Mucosa of descending colon (tissue), 3 donors: ENCODE measurements around the gene ZNF391. TPM values are rescaled to one million over a fixed set of nuclear protein-coding genes. Genes with fewer than 3 reads are reported as not detected.

Source experiments
- ATAC-seq: fragments of 200-7000 bp; cut with Tn5 transposase; one replicate; pipeline ENCODE4 v1.9.1; 2020; ENCODE audit warnings: mild to moderate bottlenecking, moderate library complexity
- DNase-seq, 3 donors: peaks; one replicate each; pipeline ENCODE4 v3.0.0-alpha.2; 2020
- H3K36me3 ChIP-seq: fragments of 200-600 bp; one replicate; pipeline ENCODE4 v1.8.0; 2021; ENCODE audit warnings: low read depth, mild to moderate bottlenecking
- H3K4me1 ChIP-seq: fragments of 200-600 bp; one replicate; pipeline ENCODE4 v1.8.0; 2021; ENCODE audit warnings: low read depth, mild to moderate bottlenecking
- H3K4me3 ChIP-seq: fragments of 200-600 bp; one replicate; pipeline ENCODE4 v1.8.0; 2021; ENCODE audit warnings: mild to moderate bottlenecking
- H3K9me3 ChIP-seq: fragments of 200-600 bp; one replicate; pipeline ENCODE4 v1.8.0; 2021; ENCODE audit warnings: mild to moderate bottlenecking
- intact Hi-C, 2 donors: fragments of 100-400 bp; cut with DNase I in 1 of 2; cut with micrococcal nuclease in 1 of 2; formaldehyde crosslinking; loops; one replicate each; pipeline versions ENCODE4 v1.11.0 to v1.11.1; 2022; cut with DNase I, micrococcal nuclease
- total RNA-seq, 3 donors: library from RNA; stranded (reverse); fragmentation: NEBNext Ultra II Directional in 2 of 3; extraction: Animal tissue kit (Norgen Biotek cat#: 25700) in 2 of 3; gene quantifications; one replicate each; pipeline versions ENCODE4 v1.2.1 to v1.2.4, GENCODE V29; 2021 to 2023
- TF ChIP-seq, protein P1 (sequence below): fragments of 200-600 bp; IDR thresholded peaks from one replicate; pipeline ENCODE4 v1.8.0; 2022; ENCODE audit warnings: antibody characterized with exemption, mild to moderate bottlenecking
- donor health status: DM: no; HTN: no; CAD: no; lungs with moderate emphysema.
- donor health status: DM: no; HTN: no; CAD: no.
- donor health status: DM: no; HTN: yes; CAD: no.

The ZNF391 gene
- total RNA-seq, 3 donors from 2014 or later, result 1.3 to 2.2 (median 1.6) TPM

DNA sequence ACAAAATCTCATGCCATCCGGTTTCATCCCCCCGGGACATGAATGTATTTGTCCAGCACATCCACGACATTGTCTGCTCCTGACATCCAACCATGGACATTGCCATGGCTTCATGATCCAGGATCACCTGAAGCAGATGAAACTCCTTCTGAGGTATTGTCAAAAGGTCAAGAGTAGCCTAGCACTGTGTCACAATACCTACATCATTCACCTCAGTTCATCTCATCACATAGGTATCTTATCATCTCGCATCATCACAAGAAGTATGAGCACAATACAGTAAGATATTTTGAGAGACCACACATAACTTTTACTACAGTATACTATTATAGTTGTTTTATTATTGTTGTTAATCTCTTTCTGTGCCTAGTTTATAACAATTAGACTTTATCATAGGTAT, 50.8 kb downstream of the ZNF391 start:
- no peaks in the 10 kb centered on the region for H3K4me1 ChIP-seq
- DNase-seq (no peak), ATAC-seq (no peak)
- peaks cover 12% of the 10 kb centered on the region for H3K9me3 ChIP-seq
- no peak overlapping the region for H3K4me3 ChIP-seq
- TF ChIP-seq, protein P1, sequence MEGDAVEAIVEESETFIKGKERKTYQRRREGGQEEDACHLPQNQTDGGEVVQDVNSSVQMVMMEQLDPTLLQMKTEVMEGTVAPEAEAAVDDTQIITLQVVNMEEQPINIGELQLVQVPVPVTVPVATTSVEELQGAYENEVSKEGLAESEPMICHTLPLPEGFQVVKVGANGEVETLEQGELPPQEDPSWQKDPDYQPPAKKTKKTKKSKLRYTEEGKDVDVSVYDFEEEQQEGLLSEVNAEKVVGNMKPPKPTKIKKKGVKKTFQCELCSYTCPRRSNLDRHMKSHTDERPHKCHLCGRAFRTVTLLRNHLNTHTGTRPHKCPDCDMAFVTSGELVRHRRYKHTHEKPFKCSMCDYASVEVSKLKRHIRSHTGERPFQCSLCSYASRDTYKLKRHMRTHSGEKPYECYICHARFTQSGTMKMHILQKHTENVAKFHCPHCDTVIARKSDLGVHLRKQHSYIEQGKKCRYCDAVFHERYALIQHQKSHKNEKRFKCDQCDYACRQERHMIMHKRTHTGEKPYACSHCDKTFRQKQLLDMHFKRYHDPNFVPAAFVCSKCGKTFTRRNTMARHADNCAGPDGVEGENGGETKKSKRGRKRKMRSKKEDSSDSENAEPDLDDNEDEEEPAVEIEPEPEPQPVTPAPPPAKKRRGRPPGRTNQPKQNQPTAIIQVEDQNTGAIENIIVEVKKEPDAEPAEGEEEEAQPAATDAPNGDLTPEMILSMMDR, result no peak
- no peaks in the 10 kb centered on the region for H3K36me3 ChIP-seq
- intact Hi-C loops, result no loop called here

DNA sequence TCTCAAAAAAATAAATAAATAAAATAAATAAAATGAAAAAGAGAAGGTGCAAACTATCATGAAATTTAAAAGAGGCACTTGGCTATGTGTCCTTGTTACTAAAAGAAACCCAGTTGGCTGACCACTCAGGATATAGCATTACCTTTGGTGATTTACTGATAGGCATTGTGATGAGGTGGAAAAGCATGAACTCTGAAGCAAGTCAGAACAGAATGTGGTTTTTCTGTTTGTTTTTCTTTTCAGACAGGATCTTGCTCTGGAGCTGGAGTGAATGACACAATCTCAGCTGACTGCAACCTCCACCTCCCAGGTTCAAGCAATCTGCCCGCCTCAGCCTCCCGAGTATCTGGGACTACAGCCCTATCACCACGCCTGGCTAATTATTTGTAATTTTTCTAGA, 52.4 kb downstream of the ZNF391 start:
- intact Hi-C loops, result no loop called here
- no peak overlapping the region for H3K4me3 ChIP-seq
- H3K9me3 ChIP-seq, result peaks cover 21% of the 10 kb centered on the region
- no peak for ATAC-seq
- TF ChIP-seq, protein P1, result no peak
- no peak for DNase-seq
- H3K4me1 ChIP-seq, result no peaks in the 10 kb centered on the region
- H3K36me3 ChIP-seq, result no peaks in the 10 kb centered on the region

DNA sequence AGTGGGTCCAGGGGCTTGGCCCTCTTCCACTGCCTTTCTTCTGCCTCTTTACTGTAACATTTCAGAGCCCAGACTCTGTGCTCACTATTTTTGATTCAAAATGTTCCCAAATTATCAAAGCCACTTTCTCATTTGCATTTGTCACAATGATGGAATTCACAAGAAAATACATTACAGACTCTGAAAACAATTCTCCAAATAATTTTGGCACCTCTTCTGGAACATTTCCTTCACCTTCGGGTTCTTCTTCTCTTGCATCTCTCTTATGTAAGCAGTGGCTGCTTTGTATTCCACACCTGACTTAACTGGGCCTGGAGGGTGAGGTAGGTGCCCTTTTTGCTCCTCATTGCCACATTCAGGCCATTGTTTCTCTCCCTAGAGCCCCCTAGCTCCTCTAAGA, 54.4 kb downstream of the ZNF391 start:
- Histone ChIP-seq H3K9me3 (peaks cover 35% of the 10 kb centered on the region), H3K4me3 (no peak overlapping the region), H3K36me3 (no peaks in the 10 kb centered on the region), H3K4me1 (no peaks in the 10 kb centered on the region)
- TF ChIP-seq, protein P1, result no peak
- no peak for DNase-seq
- ATAC-seq, result no peak
- intact Hi-C loops, result no loop called here

DNA sequence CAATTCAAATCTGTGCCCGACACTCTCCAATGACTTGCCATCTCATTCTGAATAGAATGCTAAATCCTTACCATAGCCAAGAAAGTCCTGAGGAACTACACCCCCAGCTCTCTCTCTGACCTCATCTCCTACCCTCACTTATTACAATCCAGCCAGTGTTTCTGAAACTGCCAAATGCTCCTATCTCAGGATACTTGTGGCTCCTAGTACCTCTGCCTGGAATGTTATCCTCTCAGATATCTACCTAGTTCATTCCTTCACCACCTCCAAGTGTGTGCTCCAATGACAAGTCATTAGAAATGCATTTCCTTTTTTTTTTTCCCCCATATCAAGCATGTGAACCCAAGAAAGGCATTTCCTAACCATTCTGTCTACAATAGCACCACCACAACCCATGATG, 59.9 kb downstream of the ZNF391 start:
- Histone ChIP-seq H3K9me3 (peaks cover 78% of the 10 kb centered on the region), H3K4me1 (no peaks in the 10 kb centered on the region), H3K36me3 (peaks cover 11% of the 10 kb centered on the region), H3K4me3 (no peak overlapping the region)
- intact Hi-C loops, result no loop called here
- DNase-seq (no peak), ATAC-seq (no peak)
- TF ChIP-seq, protein P1, result no peak

DNA sequence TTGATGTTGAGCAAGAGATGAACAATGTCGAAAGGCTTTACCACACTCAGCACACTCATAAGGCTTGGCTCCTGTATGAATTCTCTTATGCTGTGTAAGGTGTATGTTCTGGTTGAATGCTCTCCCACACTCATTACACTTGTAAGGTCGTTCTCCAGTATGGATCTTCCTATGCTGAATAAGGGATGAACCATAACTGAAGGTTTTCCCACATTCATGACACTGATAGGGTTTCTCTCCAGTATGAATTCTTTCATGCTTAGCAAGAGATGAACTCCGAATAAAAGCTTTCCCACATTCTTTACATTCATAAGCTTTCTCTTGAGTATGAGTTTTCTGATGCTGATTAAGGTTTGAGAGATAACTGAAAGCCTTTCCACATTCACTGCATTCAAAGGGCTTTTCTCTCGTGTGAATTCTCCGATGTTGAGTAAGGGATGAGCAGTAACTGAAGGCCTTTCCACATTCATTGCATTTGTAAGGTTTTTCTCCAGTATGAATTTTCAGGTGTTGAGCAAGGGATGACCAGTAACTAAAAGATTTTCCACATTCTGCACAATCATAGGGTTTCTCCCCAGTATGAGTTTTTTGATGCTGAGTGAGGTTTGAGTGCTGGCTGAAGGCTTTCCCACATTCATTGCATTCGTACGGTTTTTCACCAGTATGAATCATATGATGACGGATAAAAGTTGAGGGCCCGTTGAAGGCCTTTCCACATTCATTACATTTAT, 63.3 kb downstream of the ZNF391 start:
- Histone ChIP-seq H3K4me1 (no peaks in the 10 kb centered on the region), H3K4me3 (no peak overlapping the region), H3K36me3 (peaks cover 41% of the 10 kb centered on the region), H3K9me3 (peaks cover 94% of the 10 kb centered on the region)
- intact Hi-C loops, result no loop called here
- TF ChIP-seq, protein P1, result no peak
- no peak for DNase-seq
- no peak for ATAC-seq
